ENCODE data around the gene CEP126.
"Not testable (repeated sequence)": the region's sequence is repeated elsewhere in the genome, so short reads cannot be mapped to it uniquely, and the experiment has no call there.

The CEP126 gene

DNA sequence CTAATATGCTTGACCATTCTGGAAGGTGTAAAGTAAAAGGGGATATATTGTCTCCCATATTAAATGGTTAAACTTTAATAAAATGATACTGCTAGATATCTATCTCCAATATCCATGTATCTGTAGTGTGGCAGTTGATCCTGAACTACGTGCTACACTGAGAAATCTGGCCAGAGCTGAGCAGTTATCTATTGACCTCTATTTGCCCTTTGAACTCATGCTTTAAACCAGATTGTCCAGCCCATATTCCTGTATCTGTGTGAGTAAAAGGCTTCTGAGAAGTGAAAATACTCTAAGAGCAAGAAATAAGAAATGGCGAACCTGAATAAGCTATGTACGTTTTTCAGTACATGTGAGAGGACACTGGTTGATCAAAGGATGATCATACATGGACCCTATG lies 40.5 kb downstream of the CEP126 start:
- TF ChIP-seq, protein P1, sequence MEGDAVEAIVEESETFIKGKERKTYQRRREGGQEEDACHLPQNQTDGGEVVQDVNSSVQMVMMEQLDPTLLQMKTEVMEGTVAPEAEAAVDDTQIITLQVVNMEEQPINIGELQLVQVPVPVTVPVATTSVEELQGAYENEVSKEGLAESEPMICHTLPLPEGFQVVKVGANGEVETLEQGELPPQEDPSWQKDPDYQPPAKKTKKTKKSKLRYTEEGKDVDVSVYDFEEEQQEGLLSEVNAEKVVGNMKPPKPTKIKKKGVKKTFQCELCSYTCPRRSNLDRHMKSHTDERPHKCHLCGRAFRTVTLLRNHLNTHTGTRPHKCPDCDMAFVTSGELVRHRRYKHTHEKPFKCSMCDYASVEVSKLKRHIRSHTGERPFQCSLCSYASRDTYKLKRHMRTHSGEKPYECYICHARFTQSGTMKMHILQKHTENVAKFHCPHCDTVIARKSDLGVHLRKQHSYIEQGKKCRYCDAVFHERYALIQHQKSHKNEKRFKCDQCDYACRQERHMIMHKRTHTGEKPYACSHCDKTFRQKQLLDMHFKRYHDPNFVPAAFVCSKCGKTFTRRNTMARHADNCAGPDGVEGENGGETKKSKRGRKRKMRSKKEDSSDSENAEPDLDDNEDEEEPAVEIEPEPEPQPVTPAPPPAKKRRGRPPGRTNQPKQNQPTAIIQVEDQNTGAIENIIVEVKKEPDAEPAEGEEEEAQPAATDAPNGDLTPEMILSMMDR (conservative IDR thresholded peaks at IDR 0.05; ENCODE audit: control insufficient read depth, insufficient read depth, low read depth, low read length), result no peak
- H3K4me3 ChIP-seq (ENCODE audit: control insufficient read depth, low read depth, low read length), result no peak overlapping the region
- DNase-seq (ENCODE audit: low read depth), result no peak

DNA sequence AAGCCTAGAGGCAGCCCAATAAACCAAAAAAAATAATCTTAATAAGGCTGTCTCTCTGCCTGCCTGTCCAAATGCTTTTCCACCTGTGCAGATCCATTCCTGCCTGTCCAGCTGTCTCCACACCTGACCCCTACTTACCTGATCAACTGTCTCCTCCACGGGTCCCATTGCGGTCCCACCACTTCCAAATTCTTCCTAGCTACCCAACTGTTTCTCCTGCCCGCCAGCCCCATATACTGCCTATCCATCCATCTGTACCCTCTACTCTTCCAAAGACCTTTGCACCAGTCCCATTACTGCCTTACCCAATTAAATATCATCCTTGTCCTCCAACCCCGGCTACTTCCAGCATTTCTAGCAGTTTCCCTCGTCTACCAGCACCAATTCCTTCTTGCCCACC lies 40.9 kb downstream of the CEP126 start:
- TF ChIP-seq, protein P1 (conservative IDR thresholded peaks at IDR 0.05; ENCODE audit: control insufficient read depth, insufficient read depth, low read depth, low read length), result no peak
- no peak for DNase-seq (ENCODE audit: low read depth)
- H3K4me3 ChIP-seq (ENCODE audit: control insufficient read depth, low read depth, low read length), result no peak overlapping the region

DNA sequence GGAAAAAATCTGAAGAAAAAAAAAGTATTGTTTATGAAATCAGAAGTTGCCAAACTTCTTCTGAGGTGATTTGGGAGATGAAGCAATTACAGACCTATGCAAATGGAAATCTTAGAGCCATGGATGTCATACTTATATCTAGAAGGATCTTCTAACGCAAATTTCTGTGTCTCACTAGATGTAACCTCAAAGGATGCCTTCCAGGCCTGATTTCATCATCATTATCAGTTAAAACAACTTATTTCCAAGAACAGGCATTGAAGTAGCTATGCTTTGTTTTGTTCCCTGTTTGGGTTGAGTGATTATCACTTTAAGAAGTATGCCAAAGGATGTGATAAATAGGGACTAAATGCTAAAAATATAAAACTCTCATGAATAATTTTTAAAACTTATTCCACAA lies 45.4 kb downstream of the CEP126 start:
- no peak overlapping the region for H3K4me3 ChIP-seq (ENCODE audit: control insufficient read depth, low read depth, low read length)
- no peak for DNase-seq (ENCODE audit: low read depth)
- TF ChIP-seq, protein P1 (conservative IDR thresholded peaks at IDR 0.05; ENCODE audit: control insufficient read depth, insufficient read depth, low read depth, low read length), result no peak

DNA sequence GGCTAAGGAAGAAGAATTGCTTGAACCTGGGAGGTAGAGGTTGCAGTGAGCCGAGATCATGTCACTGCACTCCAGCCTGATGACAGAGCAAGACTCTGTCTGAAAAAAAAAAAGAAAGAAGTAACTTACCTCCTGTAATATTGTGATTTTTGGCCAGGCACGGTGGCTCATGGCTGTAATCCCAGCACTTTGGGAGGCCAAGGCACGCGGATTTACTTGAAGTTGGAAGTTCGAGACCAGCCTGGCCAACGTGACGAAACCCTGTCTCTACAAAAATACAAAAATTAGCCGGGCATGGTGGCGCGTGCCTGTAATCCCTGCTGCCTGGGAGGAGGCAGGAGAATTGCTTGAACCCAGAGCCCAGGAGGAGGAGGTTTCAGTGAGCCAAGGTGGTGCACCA lies 49.4 kb downstream of the CEP126 start:
- not testable (repeated sequence) for H3K4me3 ChIP-seq (ENCODE audit: control insufficient read depth, low read depth, low read length); DNase-seq (ENCODE audit: low read depth)

DNA sequence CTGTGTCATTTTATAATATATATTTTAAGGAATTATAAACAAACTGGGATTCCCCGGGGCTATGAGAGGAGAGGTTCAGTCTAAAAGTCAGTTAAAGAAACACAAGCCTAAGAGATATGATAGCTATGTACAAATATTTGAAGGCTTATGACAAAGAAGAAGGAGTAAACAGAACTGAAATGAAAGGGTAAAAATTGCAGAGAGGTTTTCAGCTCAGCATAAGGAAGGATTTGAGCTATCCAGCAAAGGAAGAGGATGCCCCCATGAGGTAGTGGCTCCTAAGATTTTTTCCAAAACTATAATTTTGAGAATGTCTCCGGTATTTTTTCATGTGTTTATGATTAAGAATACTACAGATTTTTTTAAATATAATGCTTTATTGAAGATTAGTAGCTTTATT lies 59.4 kb downstream of the CEP126 start:
- no peak overlapping the region for H3K4me3 ChIP-seq (ENCODE audit: control insufficient read depth, low read depth, low read length)
- TF ChIP-seq, protein P1 (conservative IDR thresholded peaks at IDR 0.05; ENCODE audit: control insufficient read depth, insufficient read depth, low read depth, low read length), result peak; percentile 40
- peak; percentile 31 for DNase-seq (ENCODE audit: low read depth)

DNA sequence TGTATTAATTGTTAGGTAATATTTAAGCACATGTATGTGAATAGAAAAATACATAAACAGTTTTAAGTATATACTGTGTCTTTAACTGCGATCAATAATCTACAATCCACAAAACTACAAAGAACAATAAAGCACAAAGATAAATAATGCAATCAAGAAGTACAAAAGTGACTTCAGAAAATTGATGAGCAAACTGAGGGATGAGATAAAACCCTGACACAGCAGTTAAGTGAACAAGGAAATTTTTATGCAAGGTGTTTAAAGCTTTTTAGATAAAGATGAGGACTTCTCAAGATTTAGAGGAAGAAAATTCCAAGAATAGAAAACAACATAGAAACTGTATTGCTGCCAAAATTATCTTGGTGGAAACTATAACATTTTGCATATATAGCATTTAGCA lies 60.0 kb downstream of the CEP126 start:
- DNase-seq (ENCODE audit: low read depth), result no peak
- H3K4me3 ChIP-seq (ENCODE audit: control insufficient read depth, low read depth, low read length), result no peak overlapping the region
- TF ChIP-seq, protein P1 (conservative IDR thresholded peaks at IDR 0.05; ENCODE audit: control insufficient read depth, insufficient read depth, low read depth, low read length), result no peak

DNA sequence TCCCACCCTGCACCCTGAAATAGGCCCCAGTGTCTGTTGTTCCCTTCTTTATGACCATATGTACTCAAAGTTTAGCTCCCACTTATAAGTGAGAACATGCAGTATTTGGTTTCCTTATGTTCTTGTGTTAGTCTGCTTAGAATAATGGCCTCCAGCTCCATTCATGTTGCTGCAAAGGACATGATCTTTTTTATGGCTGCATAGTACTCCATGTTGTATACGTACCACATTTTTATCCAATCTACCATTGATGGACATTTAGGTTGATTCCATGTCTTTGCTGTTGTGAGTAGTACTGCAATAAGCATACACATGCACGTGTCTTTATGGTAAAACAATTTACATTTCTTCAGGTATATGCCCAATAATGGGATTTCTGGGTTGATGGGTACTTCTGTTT lies 60.9 kb downstream of the CEP126 start:
- TF ChIP-seq, protein P1 (conservative IDR thresholded peaks at IDR 0.05; ENCODE audit: control insufficient read depth, insufficient read depth, low read depth, low read length), result no peak

More for the DNA sequence above, 60.9 kb downstream of the CEP126 start:
- DNase-seq (ENCODE audit: low read depth), result no peak
- no peak overlapping the region for H3K4me3 ChIP-seq (ENCODE audit: control insufficient read depth, low read depth, low read length)

All from fibroblast of mammary gland (primary cell).